ENCODE results near the gene PCSK4.

PCSK4 gene

GRCh38 chr19:1435378-1435989 lies 54.7 kb downstream of the PCSK4 start:
- no peak for DNase-seq

GRCh38 chr19:1434577-1435060 lies 55.5 kb downstream of the PCSK4 start:
- DNase-seq, result no peak

GRCh38 chr19:1434040-1434366 lies 56.1 kb downstream of the PCSK4 start:
- no peak for DNase-seq

GRCh38 chr19:1433119-1434039 lies 56.8 kb downstream of the PCSK4 start:
- no peak for DNase-seq

DNA sequence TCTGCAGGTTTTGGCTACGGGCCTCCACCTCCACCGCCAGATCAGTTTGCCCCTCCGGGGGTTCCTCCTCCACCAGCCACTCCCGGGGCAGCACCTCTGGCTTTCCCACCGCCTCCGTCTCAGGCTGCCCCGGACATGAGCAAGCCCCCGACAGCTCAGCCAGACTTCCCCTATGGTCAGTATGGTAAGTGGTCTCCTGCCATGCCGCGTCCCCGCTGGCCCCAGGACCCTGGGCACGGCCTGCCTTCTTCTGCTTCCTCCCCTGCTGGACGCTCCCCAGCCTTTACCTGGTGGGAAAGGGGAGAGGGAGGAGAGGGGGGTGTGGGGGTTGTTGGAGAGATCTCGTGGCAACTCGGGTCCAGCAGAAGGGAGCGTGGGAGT lies 57.7 kb downstream of the PCSK4 start:
- DNase-seq, result no peak

DNA sequence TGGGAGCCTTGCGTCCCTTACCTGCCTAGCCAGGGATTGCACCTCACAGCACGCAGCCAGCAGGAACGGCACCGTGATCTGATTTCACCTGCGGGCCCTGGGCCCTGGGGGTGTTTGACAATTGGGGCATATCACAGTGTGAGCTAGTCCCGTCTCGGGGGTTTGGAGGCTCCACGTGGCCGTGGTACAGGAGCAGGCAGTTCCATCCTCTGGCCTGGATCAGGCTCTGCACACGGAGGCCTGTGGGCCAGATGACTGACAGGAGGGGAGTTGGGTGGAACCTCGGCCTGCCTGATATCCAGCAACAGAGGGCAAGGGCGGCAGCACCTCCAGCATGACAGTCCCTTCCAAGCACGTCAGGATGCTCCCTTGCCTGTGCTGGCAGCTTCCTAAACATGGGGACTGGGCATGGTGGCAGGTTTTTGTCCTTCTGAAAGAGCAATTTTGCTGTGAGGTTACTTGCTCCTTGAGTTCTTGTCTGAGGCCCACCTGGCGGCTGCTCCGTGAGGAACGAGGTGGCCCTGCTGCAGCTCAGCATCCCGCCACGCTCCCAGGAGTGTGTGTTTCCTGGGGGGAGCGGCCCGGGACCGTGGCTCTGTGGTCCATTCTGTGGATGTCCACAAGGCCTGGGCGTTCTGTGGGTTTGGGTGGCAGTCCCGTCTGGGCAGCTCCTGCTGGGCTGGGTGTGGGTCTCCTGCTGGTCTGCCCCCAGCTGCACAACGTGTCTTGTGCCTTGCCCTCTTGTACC lies 58.2 kb downstream of the PCSK4 start:
- no peak for DNase-seq
